ENCODE measurements around the gene CPTP. TPM values are rescaled to one million over a fixed set of nuclear protein-coding genes. Genes with fewer than 3 reads are reported as not detected.

The CPTP gene
- total RNA-seq, 2 donors from 2014 or later, result 35.6 to 64.1 TPM

GRCh38 chr1:1291023-1291528, 33.5 kb upstream of the CPTP start:
- Histone ChIP-seq H3K4me3 (no peak overlapping the region), H3K4me1 (peaks cover 0 to 15% of the 10 kb centered on the region in 2 donors), H3K27ac (no peak overlapping the region), H3K36me3 (peaks cover 2% of the 10 kb centered on the region), H3K9me3 (no peaks in the 10 kb centered on the region), H3K27me3 (peaks cover 0 to 6% of the 10 kb centered on the region in 2 donors)
- no peak for DNase-seq (ENCODE audit: low spot score)
- TF ChIP-seq, protein P1, sequence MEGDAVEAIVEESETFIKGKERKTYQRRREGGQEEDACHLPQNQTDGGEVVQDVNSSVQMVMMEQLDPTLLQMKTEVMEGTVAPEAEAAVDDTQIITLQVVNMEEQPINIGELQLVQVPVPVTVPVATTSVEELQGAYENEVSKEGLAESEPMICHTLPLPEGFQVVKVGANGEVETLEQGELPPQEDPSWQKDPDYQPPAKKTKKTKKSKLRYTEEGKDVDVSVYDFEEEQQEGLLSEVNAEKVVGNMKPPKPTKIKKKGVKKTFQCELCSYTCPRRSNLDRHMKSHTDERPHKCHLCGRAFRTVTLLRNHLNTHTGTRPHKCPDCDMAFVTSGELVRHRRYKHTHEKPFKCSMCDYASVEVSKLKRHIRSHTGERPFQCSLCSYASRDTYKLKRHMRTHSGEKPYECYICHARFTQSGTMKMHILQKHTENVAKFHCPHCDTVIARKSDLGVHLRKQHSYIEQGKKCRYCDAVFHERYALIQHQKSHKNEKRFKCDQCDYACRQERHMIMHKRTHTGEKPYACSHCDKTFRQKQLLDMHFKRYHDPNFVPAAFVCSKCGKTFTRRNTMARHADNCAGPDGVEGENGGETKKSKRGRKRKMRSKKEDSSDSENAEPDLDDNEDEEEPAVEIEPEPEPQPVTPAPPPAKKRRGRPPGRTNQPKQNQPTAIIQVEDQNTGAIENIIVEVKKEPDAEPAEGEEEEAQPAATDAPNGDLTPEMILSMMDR (IDR thresholded peaks at IDR 0.05), result no peak

GRCh38 chr1:1291548-1292441, 32.8 kb upstream of the CPTP start:
- no peaks in the 10 kb centered on the region for H3K27me3 ChIP-seq
- TF ChIP-seq, protein P1 (IDR thresholded peaks at IDR 0.05), result peak; percentile 33 to 78
- H3K36me3 ChIP-seq, result peaks cover 6% of the 10 kb centered on the region
- no peaks in the 10 kb centered on the region for H3K9me3 ChIP-seq
- DNase-seq (ENCODE audit: low spot score), result no peak
- H3K27ac ChIP-seq, result no peak overlapping the region
- H3K4me3 ChIP-seq, result no peak overlapping the region
- H3K4me1 ChIP-seq, result peaks cover 0 to 15% of the 10 kb centered on the region in 2 donors

DNA sequence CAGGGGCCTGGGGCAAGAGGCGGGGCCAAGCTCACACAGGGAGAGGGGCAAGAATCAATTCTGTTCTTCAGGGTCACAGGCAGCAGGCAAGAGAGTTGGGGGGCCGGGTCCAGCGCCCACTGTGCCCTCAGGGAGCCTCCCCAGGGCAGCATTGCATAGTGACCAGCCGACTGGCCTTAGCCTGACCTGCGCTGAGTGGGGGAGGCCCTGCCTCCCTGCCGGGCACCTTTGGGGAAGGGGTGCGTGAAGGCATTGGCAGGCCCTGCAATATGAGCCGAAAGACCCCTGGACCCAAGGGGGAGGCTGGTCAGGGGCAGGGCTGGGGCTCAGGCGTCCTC, 32.2 kb upstream of the CPTP start:
- no peak for DNase-seq (ENCODE audit: low spot score)
- H3K27ac ChIP-seq, result no peak overlapping the region
- TF ChIP-seq, protein P1 (IDR thresholded peaks at IDR 0.05), result no peak
- no peaks in the 10 kb centered on the region for H3K27me3 ChIP-seq
- H3K9me3 ChIP-seq, result no peaks in the 10 kb centered on the region
- no peak overlapping the region for H3K4me3 ChIP-seq
- H3K36me3 ChIP-seq, result peaks cover 6% of the 10 kb centered on the region
- H3K4me1 ChIP-seq, result peaks cover 0 to 15% of the 10 kb centered on the region in 2 donors

- TF ChIP-seq, protein P1 (IDR thresholded peaks at IDR 0.05), result no peak
- H3K9me3 ChIP-seq, result no peaks in the 10 kb centered on the region
- peaks cover 6% of the 10 kb centered on the region for H3K36me3 ChIP-seq
- peaks cover 0 to 15% of the 10 kb centered on the region in 2 donors for H3K4me1 ChIP-seq
- DNase-seq (ENCODE audit: low spot score), result no peak
- no peak overlapping the region for H3K27ac ChIP-seq
- no peak overlapping the region for H3K4me3 ChIP-seq
- H3K27me3 ChIP-seq, result no peaks in the 10 kb centered on the region
These were observed 31.8 kb upstream of the CPTP start for GRCh38 chr1:1292851-1293250.

GRCh38 chr1:1293263-1294249, 31.0 kb upstream of the CPTP start:
- H3K27ac ChIP-seq, result no peak overlapping the region
- no peaks in the 10 kb centered on the region for H3K27me3 ChIP-seq
- peaks cover 0 to 15% of the 10 kb centered on the region in 2 donors for H3K4me1 ChIP-seq
- TF ChIP-seq, protein P1 (IDR thresholded peaks at IDR 0.05), result no peak
- no peaks in the 10 kb centered on the region for H3K9me3 ChIP-seq
- H3K4me3 ChIP-seq, result no peak overlapping the region
- DNase-seq (ENCODE audit: low spot score), result no peak
- H3K36me3 ChIP-seq, result peaks cover 6% of the 10 kb centered on the region

Data from right atrium auricular region (tissue), 2 donors.